H9 (cell line): ENCODE results near the gene CEBPG. TPM values are rescaled to one million over a fixed set of nuclear protein-coding genes. Genes with fewer than 3 reads are reported as not detected.

Experiments used
- DNase-seq: peaks from one replicate; pipeline ENCODE4 v3.0.0-alpha.2; 2017
- H2AFZ ChIP-seq: one replicate; pipeline ENCODE4 v1.6.1; 2013; ENCODE audit warnings: mild to moderate bottlenecking, low read length, control low read depth, moderate library complexity
- H2AK5ac ChIP-seq: 2 replicates; pipeline ENCODE4 v1.6.1; 2013; ENCODE audit warnings: low read length, control low read depth, mixed read lengths; ENCODE audit not compliant: insufficient read length
- H2BK120ac ChIP-seq: one replicate; pipeline ENCODE4 v1.6.1; 2013; ENCODE audit warnings: low read depth, mild to moderate bottlenecking, low read length, control low read depth, inconsistent platforms; ENCODE audit not compliant: poor library complexity, severe bottlenecking
- H2BK12ac ChIP-seq: 2 replicates; pipeline ENCODE4 v1.6.1; 2013; ENCODE audit warnings: low read length, control low read depth, mixed read lengths, low read depth; ENCODE audit not compliant: insufficient read length
- H2BK15ac ChIP-seq: 2 replicates; pipeline ENCODE4 v1.6.1; 2013; ENCODE audit warnings: low read depth, low read length, control low read depth
- H2BK20ac ChIP-seq: one replicate; pipeline ENCODE4 v1.6.1; 2013; ENCODE audit warnings: low read depth, mild to moderate bottlenecking, low read length, control low read depth, inconsistent platforms; ENCODE audit not compliant: poor library complexity, severe bottlenecking
- H2BK5ac ChIP-seq: 2 replicates; pipeline ENCODE4 v1.6.1; 2013; ENCODE audit warnings: low read length, control low read depth, mixed read lengths; ENCODE audit not compliant: insufficient read length
- H3K14ac ChIP-seq: 2 replicates; pipeline ENCODE4 v1.6.1; 2013; ENCODE audit warnings: low read length, control low read depth; ENCODE audit not compliant: insufficient read depth
- H3K18ac ChIP-seq: 2 replicates; pipeline ENCODE4 v1.6.1; 2013; ENCODE audit warnings: low read depth, mild to moderate bottlenecking, mixed read lengths, low read length, control low read depth; ENCODE audit not compliant: insufficient read length
- H3K23ac ChIP-seq: 2 replicates; pipeline ENCODE4 v1.6.1; 2013; ENCODE audit warnings: low read length, control low read depth, mixed read lengths, low read depth; ENCODE audit not compliant: insufficient read length
- H3K23me2 ChIP-seq: 2 replicates; pipeline ENCODE4 v1.6.1; 2013; ENCODE audit warnings: low read depth, mild to moderate bottlenecking, mixed read lengths, low read length, control low read depth; ENCODE audit not compliant: insufficient read length, poor library complexity, severe bottlenecking
- H3K27ac ChIP-seq: 2 replicates; pipeline ENCODE4 v1.5.1; 2013; ENCODE audit warnings: low read length, control low read depth, mixed read lengths, low read depth; ENCODE audit not compliant: insufficient read length
- H3K27me3 ChIP-seq: 2 replicates; pipeline ENCODE4 v1.6.1; 2013; ENCODE audit warnings: low read length, control low read depth, inconsistent platforms; ENCODE audit not compliant: insufficient read depth
- H3K4ac ChIP-seq: 2 replicates; pipeline ENCODE4 v1.6.1; 2013; ENCODE audit warnings: low read depth, mild to moderate bottlenecking, control low read depth, inconsistent platforms, low read length, moderate library complexity
- H3K4me1 ChIP-seq: 2 replicates; pipeline ENCODE4 v1.6.1; 2013; ENCODE audit warnings: low read length, control low read depth, inconsistent platforms; ENCODE audit not compliant: insufficient read depth
- H3K4me2 ChIP-seq: 2 replicates; pipeline ENCODE4 v1.6.1; 2013; ENCODE audit warnings: low read length, control low read depth, mixed read lengths; ENCODE audit not compliant: insufficient read length, insufficient read depth
- H3K56ac ChIP-seq: 2 replicates; pipeline ENCODE4 v1.6.1; 2013; ENCODE audit warnings: low read depth, mild to moderate bottlenecking, mixed read lengths, low read length, control low read depth; ENCODE audit not compliant: insufficient read length
- H3K79me1 ChIP-seq: 2 replicates; pipeline ENCODE4 v1.6.1; 2013; ENCODE audit warnings: low read depth, mild to moderate bottlenecking, moderate library complexity, low read length, control low read depth, inconsistent platforms; ENCODE audit not compliant: insufficient read depth, poor library complexity, severe bottlenecking
- H3K79me2 ChIP-seq: 2 replicates; pipeline ENCODE4 v1.6.1; 2013; ENCODE audit warnings: low read length, control low read depth, inconsistent platforms; ENCODE audit not compliant: insufficient read depth
- H3K9ac ChIP-seq: 2 replicates; pipeline ENCODE4 v1.6.1; 2013; ENCODE audit warnings: low read length, control low read depth, mixed read lengths; ENCODE audit not compliant: insufficient read length; ENCODE audit errors: extremely low read depth
- H3K9me3 ChIP-seq: one replicate; pipeline ENCODE4 v1.6.1; 2013; ENCODE audit warnings: low read depth, low read length, inconsistent platforms; ENCODE audit not compliant: control insufficient read depth
- H3T11ph ChIP-seq: one replicate; pipeline ENCODE4 v1.6.1; 2013; ENCODE audit warnings: mild to moderate bottlenecking, low read length, control low read depth, inconsistent platforms
- H4K20me1 ChIP-seq: one replicate; pipeline ENCODE4 v1.6.1; 2013; ENCODE audit not compliant: control insufficient read depth, insufficient read length, insufficient read depth
- H4K5ac ChIP-seq: 2 replicates; pipeline ENCODE4 v1.6.1; 2013; ENCODE audit warnings: low read depth, mild to moderate bottlenecking, mixed read lengths, low read length, control low read depth; ENCODE audit not compliant: insufficient read length
- H4K8ac ChIP-seq: replicated peaks from 2 replicates; pipeline ENCODE4 v1.6.1; 2013; ENCODE audit warnings: low read length, control low read depth, mixed read lengths, low read depth; ENCODE audit not compliant: insufficient read length
- H4K91ac ChIP-seq: 2 replicates; pipeline ENCODE4 v1.6.1; 2013; ENCODE audit warnings: low read depth, mild to moderate bottlenecking, moderate library complexity, mixed read lengths, low read length, control low read depth; ENCODE audit not compliant: insufficient read length
- H3K27ac Mint-ChIP-seq, 3 experiments: 2 replicates in 2 of 3; 3 replicates in 1 of 3; pipeline ENCODE4 v1.8.0; 2020 to 2021; ENCODE audit warnings: mixed read lengths in 3 of 3, mild to moderate bottlenecking in 1 of 3, moderate library complexity in 1 of 3
- H3K27me3 Mint-ChIP-seq: 2 replicates; pipeline ENCODE4 v1.8.0; 2021; ENCODE audit warnings: low read depth, mild to moderate bottlenecking, moderate library complexity, mixed read lengths
- H3K36me3 Mint-ChIP-seq, 3 experiments: 2 replicates in 2 of 3; 3 replicates in 1 of 3; pipeline ENCODE4 v1.8.0; 2020 to 2021; ENCODE audit warnings: low read depth in 3 of 3, mixed read lengths in 3 of 3; ENCODE audit not compliant: insufficient read depth in 1 of 3
- H3K4me1 Mint-ChIP-seq, 2 experiments: 2 replicates each; pipeline ENCODE4 v1.8.0; 2020; ENCODE audit warnings: mixed read lengths in 2 of 2
- H3K4me3 Mint-ChIP-seq, 2 experiments: 2 replicates in 1 of 2; 3 replicates in 1 of 2; pipeline ENCODE4 v1.8.0; 2020 to 2021; ENCODE audit warnings: mild to moderate bottlenecking in 2 of 2, mixed read lengths in 2 of 2, moderate library complexity in 1 of 2
- H3K9me3 Mint-ChIP-seq, 2 experiments: 2 replicates in 1 of 2; 3 replicates in 1 of 2; pipeline ENCODE4 v1.8.0; 2020; ENCODE audit warnings: mild to moderate bottlenecking in 2 of 2, mixed read lengths in 2 of 2, moderate library complexity in 1 of 2
- WGBS: extraction: QIAGEN DNeasy Blood & Tissue Kit; methylation state at CpG from one replicate; pipeline ENCODE4 v1.1.7; 2013; ENCODE audit warnings: missing lambda C conversion rate, low lambda C conversion rate, mixed read lengths; ENCODE audit not compliant: insufficient read length; ENCODE audit errors: extremely low coverage; 5-methylcytosine and 5-hydroxymethylcytosine counted together
- total RNA-seq: library from RNA; stranded (reverse); gene quantifications from 2 replicates; pipeline ENCODE4 v1.2.1, GENCODE V29; 2021
- TF ChIP-seq, protein P1 (sequence below): fragments of 200-600 bp; sonication (generic); conservative IDR thresholded peaks from 3 replicates; pipeline ENCODE4 v1.8.0; 2021; ENCODE audit warnings: antibody characterized with exemption, mild to moderate bottlenecking

Gene CEBPG
- total RNA-seq, 1 experiment from 2014 or later = 33.7 TPM

GRCh38 chr19:33397536-33398360 is 24.2 kb downstream of the CEBPG start:
- Histone ChIP-seq H4K8ac (no peak overlapping the region), H3K27ac (no peak overlapping the region), H3K9me3 (no peaks in the 10 kb centered on the region), H3K27me3 (no peaks in the 10 kb centered on the region), H2AK5ac (no peak overlapping the region), H3K23me2 (no peaks in the 10 kb centered on the region), H3K56ac (no peak overlapping the region), H3K79me2 (no peaks in the 10 kb centered on the region), H2BK20ac (no peak overlapping the region), H3K4me2 (no peak overlapping the region), H3K23ac (no peak overlapping the region), H4K91ac (no peak overlapping the region), H2BK15ac (no peak overlapping the region), H4K5ac (no peak overlapping the region), H3K14ac (no peak overlapping the region), H3K79me1 (no peaks in the 10 kb centered on the region), H3K9ac (no peak overlapping the region), H2BK5ac (no peak overlapping the region), H2BK120ac (no peak overlapping the region), H3K4ac (no peak overlapping the region), H3T11ph (no peak overlapping the region), H3K4me1 (peaks cover 2% of the 10 kb centered on the region; the same call in 1 of the 2 replicates), H2BK12ac (no peak overlapping the region), H3K18ac (no peak overlapping the region), H2AFZ (no peak overlapping the region), H4K20me1 (no peaks in the 10 kb centered on the region)
- DNase-seq = peak; percentile 68
- Mint-ChIP-seq H3K4me1 (peaks cover 6 to 27% of the 10 kb centered on the region in 2 experiments; a peak in 2 of 4 replicates), H3K27me3 (no peaks in the 10 kb centered on the region; the same call in 1 of the 2 replicates), H3K36me3 (no peaks in the 10 kb centered on the region; a peak in 1 of 7 replicates), H3K27ac (peak overlapping the region in 1 of 3 experiments; percentile 31; a peak in 1 of 7 replicates), H3K4me3 (no peak overlapping the region; a peak in 1 of 5 replicates), H3K9me3 (no peaks in the 10 kb centered on the region)
- WGBS = no CpG with 5 or more reads among the region's 15 CpGs
- TF ChIP-seq, protein P1, sequence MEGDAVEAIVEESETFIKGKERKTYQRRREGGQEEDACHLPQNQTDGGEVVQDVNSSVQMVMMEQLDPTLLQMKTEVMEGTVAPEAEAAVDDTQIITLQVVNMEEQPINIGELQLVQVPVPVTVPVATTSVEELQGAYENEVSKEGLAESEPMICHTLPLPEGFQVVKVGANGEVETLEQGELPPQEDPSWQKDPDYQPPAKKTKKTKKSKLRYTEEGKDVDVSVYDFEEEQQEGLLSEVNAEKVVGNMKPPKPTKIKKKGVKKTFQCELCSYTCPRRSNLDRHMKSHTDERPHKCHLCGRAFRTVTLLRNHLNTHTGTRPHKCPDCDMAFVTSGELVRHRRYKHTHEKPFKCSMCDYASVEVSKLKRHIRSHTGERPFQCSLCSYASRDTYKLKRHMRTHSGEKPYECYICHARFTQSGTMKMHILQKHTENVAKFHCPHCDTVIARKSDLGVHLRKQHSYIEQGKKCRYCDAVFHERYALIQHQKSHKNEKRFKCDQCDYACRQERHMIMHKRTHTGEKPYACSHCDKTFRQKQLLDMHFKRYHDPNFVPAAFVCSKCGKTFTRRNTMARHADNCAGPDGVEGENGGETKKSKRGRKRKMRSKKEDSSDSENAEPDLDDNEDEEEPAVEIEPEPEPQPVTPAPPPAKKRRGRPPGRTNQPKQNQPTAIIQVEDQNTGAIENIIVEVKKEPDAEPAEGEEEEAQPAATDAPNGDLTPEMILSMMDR = peak; percentile 66
